GM19452 (cell line): Measurements from ENCODE around the gene ST3GAL2.
"Not testable (repeated sequence)": the region's sequence is repeated elsewhere in the genome, so short reads cannot be mapped to it uniquely, and the experiment has no call there.

Experiments used
- ATAC-seq: cut with Tn5 transposase; IDR thresholded peaks from one replicate; pipeline ENCODE4 v1.9.1; 2021; ENCODE audit not compliant: unreplicated experiment

ST3GAL2 gene

GRCh38 chr16:70342016-70342415 is 96.9 kb downstream of the ST3GAL2 start:
- ATAC-seq: no peak

- no peak for ATAC-seq
Measured at GRCh38 chr16:70341600-70341999, 97.3 kb downstream of the ST3GAL2 start.

GRCh38 chr16:70337814-70338213 is 101.1 kb downstream of the ST3GAL2 start:
- no peak for ATAC-seq

GRCh38 chr16:70332728-70333127 is 106.2 kb downstream of the ST3GAL2 start:
- not testable (repeated sequence) for ATAC-seq

- ATAC-seq: no peak
Measured at GRCh38 chr16:70331588-70332358, 107.1 kb downstream of the ST3GAL2 start.

- no peak for ATAC-seq
Measured at GRCh38 chr16:70331091-70331490, 107.8 kb downstream of the ST3GAL2 start.
